Daoy (cell line): Measurements from ENCODE around the gene ALOXE3. TPM values are rescaled to one million over a fixed set of nuclear protein-coding genes. Genes with fewer than 3 reads are reported as not detected.
A peak's percentile ranks its signal among the peaks of the same experiment; 100 is the strongest.

Experiments used
- DNase-seq: peaks from one replicate; pipeline ENCODE4 v3.0.0-alpha.2; 2015; ENCODE audit warnings: low read depth
- total RNA-seq: library from RNA; depleted of rRNA; stranded (reverse); fragments of >200 nt; shearing (Covaris generic); gene quantifications from 2 replicates; pipeline ENCODE4 v1.2.3, GENCODE V29; 2014

ALOXE3 gene
- total RNA-seq, 1 experiment from 2014 or later = not detected

DNA sequence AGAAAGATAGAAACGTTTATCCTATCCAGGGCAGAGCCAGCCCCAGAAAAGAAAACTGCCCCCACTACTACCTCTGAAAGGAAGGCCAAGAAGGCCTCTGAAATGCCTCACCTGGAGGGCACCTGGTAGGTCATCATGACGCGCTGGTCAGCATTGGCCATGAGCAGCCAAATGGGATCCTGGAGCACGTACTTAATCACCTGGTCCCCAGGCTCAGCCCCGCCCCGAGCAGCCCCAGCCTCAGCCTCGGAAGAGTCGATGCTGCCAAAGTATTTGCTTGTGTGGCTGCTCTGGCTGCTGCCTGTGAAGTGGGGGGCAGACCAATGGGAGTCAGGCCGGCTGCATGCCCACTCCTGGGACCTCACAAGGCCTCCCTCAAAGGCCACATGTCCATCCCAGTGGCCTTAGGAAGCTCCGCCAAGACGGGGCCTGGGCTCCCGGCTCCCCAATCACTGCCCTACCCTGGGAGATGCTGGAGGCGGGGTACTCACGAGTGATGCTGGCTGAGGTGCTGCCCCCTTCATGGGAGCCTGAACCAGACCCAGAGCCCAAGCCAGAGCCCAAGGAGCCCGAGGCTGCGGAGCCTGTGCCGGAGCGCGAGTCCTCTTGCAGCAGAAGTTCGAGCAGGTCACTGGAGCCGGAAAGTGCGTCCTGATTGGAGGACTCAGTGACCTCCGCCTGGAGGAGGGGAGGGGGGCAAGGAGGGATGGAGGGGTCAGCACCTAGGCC lies 24.0 kb upstream of the ALOXE3 start:
- no peak for DNase-seq

GRCh38 chr17:8141741-8142140 lies 23.4 kb upstream of the ALOXE3 start:
- no peak for DNase-seq

DNA sequence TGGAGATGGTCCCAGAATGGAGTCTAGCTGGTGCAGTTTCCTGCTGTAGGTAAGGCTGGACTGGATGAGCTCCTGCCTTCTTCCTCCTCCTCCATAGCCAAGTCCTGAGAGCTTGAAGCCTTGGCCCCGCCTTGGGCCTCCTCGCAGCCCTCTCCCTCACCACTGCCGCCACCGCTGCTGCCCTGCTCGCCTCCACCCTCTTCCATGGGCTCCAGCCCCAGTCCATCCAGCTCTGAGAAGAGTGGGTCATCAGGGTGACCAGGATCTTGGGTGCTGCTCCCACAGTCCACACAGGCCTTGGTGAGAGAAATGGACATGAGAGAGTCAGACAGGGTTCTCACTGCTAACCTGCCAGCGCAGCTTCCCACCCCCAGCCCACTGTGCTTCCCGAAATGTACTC lies 22.7 kb upstream of the ALOXE3 start:
- DNase-seq = no peak

DNA sequence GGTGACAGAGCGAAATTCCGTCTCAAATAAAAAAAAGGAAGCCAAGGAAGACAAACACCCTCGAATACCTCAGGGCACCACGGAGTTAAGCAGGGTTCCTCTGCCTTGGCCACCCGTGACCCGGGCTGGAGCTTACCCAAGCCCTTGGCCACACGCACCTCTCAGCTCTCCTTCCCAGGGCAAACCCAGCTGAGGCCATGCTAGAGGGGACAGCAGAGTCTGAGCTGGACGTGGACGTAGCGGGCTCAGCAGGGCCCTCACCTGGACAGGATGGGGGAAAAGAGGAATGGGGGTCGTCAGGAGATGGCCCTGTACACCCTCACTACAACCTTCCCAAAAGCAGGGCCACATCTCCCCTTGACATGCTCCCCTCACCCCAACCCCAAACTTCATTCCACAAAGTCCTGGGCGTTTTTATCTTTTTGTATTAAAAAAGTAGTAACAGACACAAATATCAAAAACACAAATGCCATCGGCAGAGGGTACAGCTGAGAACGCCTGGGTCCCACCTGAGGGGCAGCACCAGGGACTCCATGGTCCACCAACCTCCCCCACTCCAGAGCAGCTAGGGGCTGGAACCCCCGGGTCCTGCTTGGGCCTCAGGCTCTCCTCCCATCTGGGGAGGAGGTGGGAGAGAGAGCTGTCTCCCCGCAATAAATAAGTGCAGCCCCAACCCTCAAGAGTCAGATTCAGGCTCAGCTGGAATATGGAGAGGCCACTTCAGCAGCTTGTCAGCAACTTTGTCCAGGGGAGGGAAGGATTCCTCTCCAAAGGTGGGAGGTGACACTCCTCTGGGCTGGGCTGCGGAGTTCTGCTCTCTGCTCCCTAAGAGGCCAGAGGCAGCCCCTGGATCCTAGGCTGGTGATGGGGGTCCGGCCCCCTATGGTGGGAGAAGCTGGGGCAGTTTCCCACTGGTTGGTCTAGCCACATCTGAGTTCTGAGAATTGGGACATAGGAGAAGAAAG lies 22.0 kb upstream of the ALOXE3 start:
- DNase-seq = no peak

GRCh38 chr17:8138672-8139371 lies 20.5 kb upstream of the ALOXE3 start:
- DNase-seq = peak; percentile 94

DNA sequence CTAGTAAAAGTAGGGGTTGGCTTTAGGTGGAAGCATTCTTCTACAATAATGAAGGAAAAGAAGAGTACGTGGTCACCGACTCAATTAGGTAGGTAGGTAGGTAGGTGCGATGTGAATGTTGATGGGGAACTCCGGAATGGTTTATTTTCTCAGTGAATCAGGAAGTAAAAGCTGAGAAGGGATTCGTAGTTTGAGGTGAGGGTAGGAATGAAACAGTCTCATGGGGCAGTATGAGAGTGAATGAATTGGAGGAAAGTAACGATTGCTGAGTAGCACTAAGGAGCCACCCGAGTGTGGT lies 20.0 kb upstream of the ALOXE3 start:
- DNase-seq = no peak

DNA sequence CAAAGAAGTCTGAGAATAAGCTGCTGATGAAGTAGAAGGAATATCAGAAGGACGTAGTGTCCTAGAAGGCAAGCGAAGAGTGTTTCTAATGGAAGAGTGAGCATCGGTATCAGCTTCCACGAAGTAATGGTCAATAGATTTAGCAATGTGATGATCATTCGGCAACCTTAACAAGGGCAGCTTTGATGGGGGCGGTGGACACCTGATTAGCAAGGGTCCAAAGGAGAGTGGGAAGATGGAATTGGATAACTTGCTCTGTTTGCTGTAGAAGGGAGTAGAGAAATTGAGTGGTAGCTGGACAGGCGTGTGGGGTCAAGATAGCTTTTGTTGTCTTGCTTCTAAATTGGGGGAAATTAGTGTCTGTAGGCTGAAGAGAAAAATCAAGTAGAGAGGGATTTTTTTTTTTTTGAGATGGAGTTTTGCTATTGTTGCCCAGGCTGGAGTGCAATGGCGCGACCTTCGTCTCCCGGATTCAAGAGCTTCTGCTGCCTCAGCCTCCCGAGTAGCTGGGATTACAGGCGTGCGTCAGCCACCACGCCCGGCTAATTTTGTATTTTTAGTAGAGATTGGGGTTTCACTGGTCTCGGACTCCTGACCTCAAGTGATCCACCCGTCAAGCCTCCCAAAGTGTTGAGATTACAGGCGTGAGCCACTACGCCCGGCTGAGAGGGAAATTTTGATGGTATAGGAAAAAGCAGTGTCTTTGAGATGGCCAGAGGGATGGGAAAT lies 19.5 kb upstream of the ALOXE3 start:
- DNase-seq = no peak

DNA sequence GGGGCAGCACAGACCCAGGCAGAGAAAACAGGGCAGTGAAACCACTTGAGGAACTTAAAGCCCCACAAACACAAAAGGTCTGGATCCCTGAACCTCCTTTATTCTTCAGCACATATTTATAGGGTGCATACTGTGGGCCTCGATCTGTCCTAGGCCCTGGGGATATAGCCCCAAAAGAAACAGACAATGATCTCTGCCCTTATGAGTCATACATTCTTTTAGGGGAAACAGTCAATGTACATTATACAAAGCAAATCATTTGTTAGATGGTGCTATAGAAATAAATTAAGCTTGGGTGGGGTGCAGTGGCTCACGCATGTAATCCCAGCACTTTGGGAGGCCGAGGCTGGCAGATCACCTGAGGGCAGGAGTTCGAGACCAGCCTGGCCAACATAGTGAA lies 15.6 kb upstream of the ALOXE3 start:
- no peak for DNase-seq

DNA sequence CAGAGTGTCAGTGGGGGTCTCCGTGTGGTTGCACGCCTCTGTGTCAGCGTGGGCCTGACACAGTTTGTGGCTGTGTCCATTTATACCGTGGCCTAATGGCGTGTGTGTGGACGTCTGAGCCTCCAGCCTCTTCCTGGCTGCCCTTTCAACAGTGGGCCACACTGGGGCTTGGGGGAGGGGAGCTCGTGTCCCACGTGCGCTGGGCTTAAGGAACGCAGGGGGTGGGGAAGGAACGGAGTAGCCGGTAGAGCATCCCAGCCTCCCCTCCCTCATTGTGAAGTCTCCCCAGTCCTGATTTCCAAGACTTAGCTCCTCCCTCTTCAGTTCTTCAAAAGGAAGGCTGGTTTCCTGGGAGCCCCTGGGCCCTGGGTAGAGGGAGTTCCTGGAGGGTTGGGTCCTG lies 15.1 kb upstream of the ALOXE3 start:
- DNase-seq = no peak

- DNase-seq = peak; percentile 49
These were observed 13.6 kb upstream of the ALOXE3 start for GRCh38 chr17:8131844-8132441.

DNA sequence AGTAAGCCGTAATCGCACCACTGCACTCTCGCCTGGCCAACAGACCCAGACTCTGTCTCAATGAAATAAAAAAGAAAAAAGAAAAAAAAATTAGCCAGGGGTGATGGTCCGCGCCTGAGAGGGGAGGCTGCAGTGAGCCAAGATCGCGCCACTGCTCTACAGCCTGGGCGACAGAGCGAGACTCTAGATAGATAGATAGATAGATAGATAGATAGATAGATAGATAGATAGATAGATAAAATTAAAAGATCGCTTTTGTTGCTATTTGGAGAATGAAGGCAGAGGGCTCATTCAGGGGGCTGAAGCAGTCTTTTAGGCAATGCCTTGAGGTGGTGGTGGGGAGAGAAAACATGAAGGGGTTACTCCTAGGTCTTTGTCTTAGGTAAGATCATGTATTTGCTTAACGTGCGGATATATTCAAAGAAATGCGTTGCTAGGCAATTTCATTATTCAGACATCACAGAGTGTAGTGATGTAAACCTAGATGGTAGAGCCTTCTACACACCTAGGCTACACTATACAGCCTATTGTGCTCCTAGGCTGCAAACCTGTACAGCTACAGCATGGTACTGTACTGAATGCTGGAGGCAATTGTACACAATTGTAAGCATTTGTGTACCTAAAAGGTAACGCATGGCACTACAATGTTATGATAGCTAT lies 9.9 kb upstream of the ALOXE3 start:
- no peak for DNase-seq

GRCh38 chr17:8126491-8127066 lies 8.3 kb upstream of the ALOXE3 start:
- peak; percentile 68 for DNase-seq

DNA sequence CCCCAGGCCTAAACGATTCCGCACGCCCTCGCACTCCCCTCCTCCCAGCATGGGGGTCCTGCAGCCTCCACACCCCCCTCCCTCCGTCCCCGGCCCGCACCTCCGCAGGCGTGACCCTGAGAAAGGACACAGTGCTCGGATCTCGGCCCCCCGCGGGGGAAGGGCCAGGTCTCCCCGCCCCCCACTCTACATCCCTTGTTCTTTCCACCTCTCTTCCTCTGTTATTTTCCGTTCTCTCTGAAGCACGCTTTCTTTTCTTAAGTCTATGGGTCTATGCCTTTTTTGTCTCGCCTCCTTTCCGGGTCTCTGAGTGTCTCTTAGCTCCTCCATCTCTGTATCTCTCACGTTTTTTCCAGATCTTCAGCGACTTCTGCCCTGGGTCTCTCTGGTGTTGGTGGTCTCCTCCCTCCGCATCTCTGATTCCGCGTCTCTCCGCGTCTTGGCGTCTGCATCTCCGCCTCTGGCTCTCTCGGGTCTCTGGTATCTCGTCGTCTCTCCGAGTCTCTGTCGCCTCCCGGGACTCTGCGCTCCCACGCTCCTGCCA lies 7.7 kb upstream of the ALOXE3 start:
- DNase-seq = peak; percentile 31

- peak; percentile 75 for DNase-seq
These were observed 7.0 kb upstream of the ALOXE3 start for GRCh38 chr17:8125154-8125946.

DNA sequence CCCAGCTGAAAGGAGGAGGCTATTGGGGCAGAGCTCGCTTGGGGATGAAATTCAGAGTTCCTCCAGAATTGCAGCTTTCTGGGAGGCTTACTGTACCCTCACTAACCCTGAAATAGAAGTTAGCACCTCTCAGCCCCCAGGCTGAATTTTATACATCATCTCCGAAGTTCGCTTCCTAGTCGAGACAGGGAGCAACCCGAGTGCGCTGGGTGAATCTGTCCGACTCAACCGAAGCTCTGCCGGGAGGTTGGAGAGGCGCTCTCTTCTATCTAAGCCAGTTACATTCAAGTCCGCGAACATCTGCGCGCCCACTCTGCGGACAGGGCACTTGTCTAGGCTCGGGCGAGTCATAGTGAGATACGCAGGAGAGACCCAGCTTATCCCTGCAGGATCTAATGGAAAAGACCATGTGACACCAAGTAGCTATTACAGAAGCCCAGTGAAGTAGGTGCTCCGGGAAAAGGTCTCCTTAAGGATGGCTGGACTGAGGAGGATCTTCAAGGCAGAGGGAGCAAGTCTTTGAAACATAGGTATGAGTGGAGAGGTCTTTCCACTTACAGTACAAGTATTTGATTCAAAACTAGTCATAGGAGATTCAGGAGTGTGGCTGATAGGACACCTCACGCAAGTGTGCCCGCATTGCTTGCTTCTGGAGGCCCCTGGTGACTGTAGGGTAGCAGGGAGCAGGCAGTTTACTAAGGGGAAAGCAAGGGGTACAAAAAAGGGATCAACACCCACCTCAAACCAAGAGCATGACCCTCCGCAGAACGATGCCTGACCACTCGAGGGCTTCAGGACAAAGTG lies 6.2 kb upstream of the ALOXE3 start:
- DNase-seq = peak; percentile 44

GRCh38 chr17:8123695-8124349 lies 5.5 kb upstream of the ALOXE3 start, which contains the start of gene HES7:
Gene HES7 (minus strand): TSS chr17:8124106. CDS start chr17:8124084, 22 bp downstream.
- DNase-seq = peak; percentile 51

GRCh38 chr17:8122924-8123694 lies 4.8 kb upstream of the ALOXE3 start:
- DNase-seq = peak; percentile 42
